ENCODE measurements around the gene RRP7A.

- TF ChIP-seq CTCF (IDR thresholded peaks at IDR 0.05) (no peak), POLR2A (IDR thresholded peaks at IDR 0.05) (no peak)
These were observed 46.4 kb upstream of the RRP7A start for GRCh38 chr22:42565956-42566355.
